Liver (tissue), 3 donors: ENCODE data around the gene HS3ST6.
"Not testable (repeated sequence)": the region's sequence is repeated elsewhere in the genome, so short reads cannot be mapped to it uniquely, and the experiment has no call there.

Experiments
- ATF3 ChIP-seq: IDR thresholded peaks from 2 replicates; pipeline ENCODE4 v1.6.1; 2016; ENCODE audit warnings: antibody characterized with exemption
- CTCF ChIP-seq: fragments of 150-350 bp; IDR thresholded peaks from 2 replicates; pipeline ENCODE4 v1.5.1; 2017; ENCODE audit warnings: improper control_type of control experiment, low read depth, low read length; ENCODE audit not compliant: missing input control
- FOXA1 ChIP-seq: IDR thresholded peaks from 2 replicates; pipeline ENCODE4 v1.6.1; 2016; ENCODE audit warnings: antibody characterized with exemption
- GABPA ChIP-seq, 2 donors: IDR thresholded peaks in 1 of 2; conservative IDR thresholded peaks in 1 of 2; 2 replicates each; pipeline ENCODE4 v1.6.1; 2016; ENCODE audit warnings: antibody characterized with exemption in 2 of 2, mild to moderate bottlenecking in 1 of 2, moderate library complexity in 1 of 2
- JUND ChIP-seq, 2 donors: IDR thresholded peaks; 2 replicates each; pipeline ENCODE4 v1.6.1; 2016; ENCODE audit warnings: antibody characterized with exemption in 2 of 2
- MAX ChIP-seq: IDR thresholded peaks from 2 replicates; pipeline ENCODE4 v1.6.1; 2016; ENCODE audit warnings: antibody characterized with exemption
- RAD21 ChIP-seq, 2 donors: IDR thresholded peaks; 2 replicates each; pipeline ENCODE4 v1.6.1; 2016; ENCODE audit warnings: antibody characterized with exemption in 2 of 2, mild to moderate bottlenecking in 2 of 2
- REST ChIP-seq: IDR thresholded peaks from 2 replicates; pipeline ENCODE4 v1.6.1; 2016; ENCODE audit warnings: antibody characterized with exemption, mild to moderate bottlenecking
- SP1 ChIP-seq: IDR thresholded peaks from 2 replicates; pipeline ENCODE4 v1.6.1; 2018; ENCODE audit warnings: antibody characterized with exemption, mild to moderate bottlenecking
- TAF1 ChIP-seq: conservative IDR thresholded peaks from 2 replicates; pipeline ENCODE4 v1.6.1; 2016; ENCODE audit warnings: antibody characterized with exemption, mild to moderate bottlenecking
- ZBTB33 ChIP-seq: IDR thresholded peaks from 2 replicates; pipeline ENCODE4 v1.6.1; 2016; ENCODE audit warnings: antibody characterized with exemption
- donor health status: healthy.
- donor health status: healthy.

GRCh38 chr16:1957434-1958142 is 39.4 kb upstream of the HS3ST6 start:
- TF ChIP-seq CTCF; ZBTB33; RAD21 (IDR thresholded peaks at IDR 0.05); JUND (IDR thresholded peaks at IDR 0.05); MAX; FOXA1; SP1; GABPA (IDR thresholded peaks at IDR 0.05 in 1 of 2, conservative IDR thresholded peaks at IDR 0.05 in 1 of 2); ATF3; REST; TAF1: not testable (repeated sequence)
